T47D (cell line): Measurements from ENCODE around the gene ZNF805.

Source experiments
- DNase-seq, 2 experiments: peaks; one replicate each; pipeline versions ENCODE4 v3.0.0 to v3.0.0-alpha.2; 2011 to 2012; ENCODE audit warnings: low read depth in 1 of 2, low spot score in 1 of 2
- JUND ChIP-seq: IDR thresholded peaks from 2 replicates; pipeline ENCODE4 v1.6.1; 2012; ENCODE audit warnings: low read depth
- in situ Hi-C: cut with HindIII; loops from 2 replicates; pipeline ENCODE4 v1.10.0; 2016; ENCODE audit warnings: low sequenced_read_pairs, low pct_unique_long_range_greater_than_20kb

ZNF805 gene

DNA sequence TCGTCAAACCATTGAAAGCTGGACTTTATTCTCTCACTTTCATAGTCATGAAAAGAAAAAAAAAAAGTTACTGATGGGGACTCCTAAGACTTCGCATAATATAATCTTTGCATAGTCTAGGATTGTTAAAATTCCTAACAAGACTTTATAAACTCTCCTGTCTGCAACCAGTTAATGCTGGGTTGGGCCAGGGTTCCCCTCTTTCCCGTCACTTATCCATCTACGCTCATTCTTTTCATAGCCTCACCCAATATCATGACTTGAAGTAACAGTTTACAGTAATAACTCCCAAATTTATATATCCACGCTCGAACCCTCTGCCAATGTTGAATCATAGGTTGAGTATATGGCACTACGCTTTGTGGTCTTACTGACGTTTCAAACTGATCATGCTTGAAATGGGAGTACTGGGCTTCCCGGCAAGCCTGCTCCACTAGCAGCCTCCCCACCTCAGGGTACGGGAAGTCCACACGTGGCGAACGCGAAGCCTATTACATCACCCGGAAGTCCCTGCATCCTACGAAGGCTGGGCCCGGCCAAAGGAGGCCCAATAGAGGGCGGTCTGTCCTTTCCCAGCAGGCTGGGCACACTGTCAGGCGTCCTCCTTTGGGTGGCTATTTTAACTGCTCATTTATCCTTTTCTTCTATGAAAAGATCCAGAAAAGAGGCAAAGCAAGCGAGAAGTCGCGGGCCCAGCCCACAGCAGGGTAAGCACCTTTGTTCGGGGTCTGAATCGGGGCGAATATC is 39.2 kb downstream of the ZNF805 start:
- in situ Hi-C loops, result no loop called here
- no peak for TF ChIP-seq JUND
- peak; percentile 83 to 94 for DNase-seq

DNA sequence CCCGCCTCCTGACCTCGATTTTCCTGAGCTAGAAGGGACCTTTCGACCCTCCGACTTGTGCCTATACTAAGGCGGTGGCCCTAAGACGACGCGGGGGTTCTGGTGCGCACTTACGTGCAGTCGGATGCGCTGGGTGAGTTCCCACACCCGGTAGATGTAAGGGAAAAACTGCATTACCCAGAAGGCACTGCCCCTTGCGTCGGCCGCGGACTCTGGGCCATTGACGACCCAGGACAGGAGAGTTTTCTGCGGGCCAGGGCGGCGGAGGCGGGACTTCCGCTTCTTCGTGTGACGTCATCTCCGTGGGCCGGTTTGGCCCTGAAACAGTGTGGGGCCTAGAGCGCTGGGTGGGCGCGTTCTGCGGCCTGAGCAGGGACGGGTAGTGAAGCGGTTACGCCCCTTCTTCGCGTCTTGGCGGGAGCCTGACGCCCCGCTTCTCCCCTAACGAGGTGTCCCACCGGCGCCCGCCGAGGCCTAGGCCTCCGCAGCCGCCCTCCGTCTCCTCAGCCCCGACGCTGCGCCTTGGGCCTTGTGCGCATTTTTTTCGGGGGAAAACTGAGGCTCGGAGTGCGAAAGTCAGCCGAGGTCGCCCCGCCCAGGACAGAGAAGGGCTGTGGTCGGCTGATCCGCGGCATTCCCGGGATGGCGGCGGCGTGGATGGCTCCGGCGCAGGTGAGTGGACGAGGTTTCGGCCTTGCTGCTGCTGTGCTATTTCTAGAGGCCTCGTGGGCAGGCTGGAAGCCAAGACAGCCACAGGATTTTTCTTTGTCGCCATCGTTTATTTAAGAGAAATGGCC is 39.9 kb downstream of the ZNF805 start, which contains the start of gene ZNF460:
Gene ZNF460 (plus strand): TSS at position 321 of the 797 bp plus-strand sequence. CDS start 322 bp downstream, at position 643.
- in situ Hi-C loops, result no loop called here
- TF ChIP-seq JUND, result no peak
- DNase-seq, result peak; percentile 84 to 95

DNA sequence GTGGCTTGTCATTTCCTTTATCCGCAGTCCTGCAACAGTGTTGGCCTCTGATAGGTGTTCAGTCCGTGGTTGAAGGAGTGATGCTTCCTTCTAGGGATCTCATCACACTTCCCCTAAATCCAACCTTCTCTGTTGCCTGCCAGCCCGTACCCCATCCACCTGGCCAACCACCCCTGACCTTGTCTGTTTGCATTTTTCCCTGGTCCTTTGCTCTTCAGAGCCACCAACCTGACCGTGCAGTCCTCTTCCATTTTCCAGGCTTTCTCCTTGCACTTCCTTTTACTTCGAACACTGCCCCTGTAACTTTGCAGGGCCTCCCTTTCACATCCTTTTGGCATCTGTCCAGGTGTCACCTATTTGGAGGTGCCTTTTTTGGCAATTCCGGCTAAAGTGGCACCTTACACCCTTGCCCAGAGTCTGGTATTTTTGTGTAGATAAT is 40.5 kb downstream of the ZNF805 start:
- in situ Hi-C loops, result no loop called here
- peak in 1 of 2 experiments; percentile 49 for DNase-seq
- TF ChIP-seq JUND, result no peak

DNA sequence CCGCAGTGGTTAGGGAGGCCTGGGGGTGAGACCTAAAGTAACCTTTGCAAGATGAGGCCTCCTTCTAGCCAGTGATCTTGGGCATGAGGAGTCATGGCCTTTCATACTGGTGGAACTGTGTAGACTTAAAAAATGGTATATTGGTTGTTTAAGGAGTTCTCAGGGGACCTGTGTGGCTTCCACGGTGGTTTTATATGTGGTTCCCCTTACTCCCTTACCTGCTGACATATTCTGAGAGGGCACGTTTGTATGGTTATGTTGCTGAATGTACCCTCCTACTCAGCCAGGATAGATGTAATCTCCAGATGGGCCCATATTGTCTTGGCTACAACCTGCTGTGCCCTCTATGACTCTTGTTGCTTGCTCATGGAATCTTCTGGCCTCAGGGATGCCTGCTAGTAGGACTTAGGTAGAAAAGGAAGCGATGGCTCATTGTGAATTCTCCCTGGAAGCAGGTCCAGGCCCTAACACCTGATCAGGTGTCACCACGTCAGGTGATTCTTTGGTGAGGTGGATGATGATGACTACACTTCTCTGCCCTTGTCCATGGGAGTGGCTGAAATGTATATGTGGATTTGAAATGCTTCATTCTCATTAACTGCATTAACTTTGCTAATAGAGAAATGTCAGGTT is 41.7 kb downstream of the ZNF805 start:
- DNase-seq, result no peak
- no peak for TF ChIP-seq JUND
- in situ Hi-C loops, result no loop called here

DNA sequence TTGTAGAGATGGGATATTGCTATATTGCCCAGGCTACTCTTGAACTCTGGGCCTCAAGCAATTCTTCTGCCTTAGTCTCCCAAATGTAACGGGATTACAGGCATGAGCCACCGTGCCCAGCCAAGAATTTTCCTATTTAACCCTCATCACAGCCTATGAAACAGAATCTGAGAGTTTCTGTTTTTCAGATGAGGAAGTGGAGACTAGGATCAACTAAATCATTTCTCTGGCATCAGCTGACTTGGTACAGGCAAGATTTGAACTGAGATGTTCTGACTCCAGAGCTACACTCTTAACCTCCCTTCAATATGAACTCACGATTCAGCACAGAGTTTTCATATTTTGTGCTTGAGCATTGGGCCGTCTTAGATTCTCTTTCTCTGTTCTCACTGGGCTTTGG is 47.9 kb downstream of the ZNF805 start:
- in situ Hi-C loops, result no loop called here
- no peak for TF ChIP-seq JUND
- DNase-seq, result no peak

DNA sequence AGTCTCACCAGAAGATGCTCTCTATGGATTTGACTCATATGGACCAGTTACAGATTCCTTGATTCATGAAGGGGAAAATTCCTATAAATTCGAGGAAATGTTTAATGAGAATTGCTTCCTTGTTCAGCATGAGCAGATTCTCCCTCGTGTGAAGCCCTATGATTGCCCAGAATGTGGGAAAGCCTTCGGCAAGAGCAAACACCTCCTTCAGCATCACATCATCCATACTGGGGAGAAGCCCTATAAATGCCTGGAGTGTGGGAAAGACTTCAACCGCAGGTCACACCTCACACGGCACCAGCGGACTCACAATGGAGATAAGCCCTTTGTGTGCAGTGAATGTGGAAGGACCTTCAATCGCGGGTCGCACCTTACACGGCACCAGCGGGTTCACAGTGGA is 50.5 kb downstream of the ZNF805 start:
- DNase-seq, result no peak
- in situ Hi-C loops, result no loop called here
- TF ChIP-seq JUND, result no peak

DNA sequence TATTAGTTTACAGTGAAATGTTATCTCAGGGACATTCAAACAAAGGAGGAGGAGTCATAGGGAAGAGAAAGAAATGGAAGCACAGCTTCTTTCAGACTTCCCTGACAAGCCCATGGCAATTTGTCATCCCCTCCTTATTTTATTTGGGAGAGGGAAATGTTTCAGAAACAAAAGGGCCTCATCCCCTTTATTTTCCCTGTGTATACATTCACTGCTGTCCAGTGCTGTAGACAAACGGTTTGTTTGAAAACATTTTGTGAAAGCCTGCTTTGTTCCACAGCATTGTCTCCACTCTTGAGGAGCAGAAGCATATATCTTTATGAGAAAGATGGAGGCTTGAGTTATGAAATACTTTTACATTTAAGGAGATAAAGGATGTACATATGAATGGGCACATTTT is 52.1 kb downstream of the ZNF805 start:
- DNase-seq, result no peak
- TF ChIP-seq JUND, result no peak
- in situ Hi-C loops, result no loop called here

DNA sequence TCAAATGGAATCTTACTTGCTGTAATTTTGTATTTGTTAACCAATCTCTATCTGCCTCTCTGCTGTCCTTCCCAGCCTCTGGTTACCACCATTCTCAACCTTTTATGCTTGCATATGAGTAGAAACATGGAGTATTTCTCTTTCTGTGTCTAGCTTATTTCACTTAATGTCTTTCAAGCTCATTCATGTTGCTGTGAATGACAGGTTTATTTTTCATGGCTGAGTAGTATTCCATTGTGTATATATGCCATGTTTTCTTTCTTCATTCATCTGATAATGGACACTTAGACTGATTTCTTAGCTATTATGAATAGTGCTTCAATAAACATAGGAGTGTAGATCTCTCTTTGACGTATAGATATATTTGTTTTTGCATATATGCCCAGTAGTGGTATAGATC is 53.3 kb downstream of the ZNF805 start:
- in situ Hi-C loops, result no loop called here
- TF ChIP-seq JUND, result no peak
- DNase-seq, result no peak

DNA sequence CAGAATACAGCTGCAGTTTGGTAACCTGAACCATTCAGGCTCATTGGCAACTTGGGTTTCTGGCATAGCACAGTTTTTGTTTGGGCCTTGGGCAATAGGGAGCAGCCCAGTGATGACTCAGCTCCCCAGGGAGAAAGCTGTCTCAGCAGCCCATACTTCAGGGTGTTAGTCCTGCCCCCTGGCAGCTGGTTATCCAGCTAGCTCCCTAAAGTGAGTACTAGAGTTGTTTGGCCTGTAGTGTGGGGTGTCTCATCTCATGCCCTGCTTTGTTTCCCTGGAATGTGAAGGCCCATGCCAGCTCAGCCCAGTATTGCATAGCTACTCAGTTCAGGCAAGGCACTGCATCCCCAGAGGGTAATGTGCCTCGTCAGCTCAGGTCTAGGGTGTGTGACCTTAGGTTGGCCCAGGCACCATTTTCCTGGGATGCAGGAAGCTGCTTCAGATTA is 61.6 kb downstream of the ZNF805 start:
- in situ Hi-C loops, result no loop called here
- no peak for TF ChIP-seq JUND
- DNase-seq, result peak in 1 of 2 experiments; percentile 62

DNA sequence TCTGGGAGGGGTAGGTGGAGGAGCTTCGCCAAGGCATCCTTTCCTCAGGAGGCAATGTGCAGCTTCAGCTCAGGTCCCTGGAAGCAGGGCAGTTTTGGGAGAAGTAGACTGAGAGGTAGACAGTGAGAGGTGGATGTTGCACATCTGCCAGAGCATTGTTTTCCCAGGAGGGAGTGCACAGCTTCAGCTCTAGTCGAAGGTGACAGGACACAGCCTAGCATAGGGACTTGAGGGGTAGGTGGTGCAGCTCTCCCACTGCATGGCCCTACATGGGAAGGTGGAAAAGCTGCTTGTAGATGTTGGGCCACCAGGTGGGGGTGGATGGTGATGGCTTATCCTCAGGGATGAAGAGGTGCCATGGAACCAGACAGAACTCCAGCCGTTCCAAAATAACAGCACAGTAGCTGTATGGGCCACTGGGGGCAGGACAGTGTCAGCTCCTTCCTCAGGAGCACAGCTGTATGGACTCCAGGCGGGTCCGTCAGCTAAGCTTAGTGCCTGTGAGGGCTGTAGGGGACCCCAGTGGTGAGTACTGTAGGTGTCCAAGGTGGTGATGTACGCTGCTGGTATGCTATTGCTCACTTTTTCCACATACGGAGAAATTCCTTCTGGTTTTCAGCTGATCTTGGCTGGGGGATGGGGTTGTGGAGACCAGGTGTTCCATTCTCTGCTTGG is 62.4 kb downstream of the ZNF805 start:
- no peak for DNase-seq
- in situ Hi-C loops, result no loop called here
- no peak for TF ChIP-seq JUND
